ENCODE measurements around the gene CFAP299. TPM values are rescaled to one million over a fixed set of nuclear protein-coding genes. Genes with fewer than 3 reads are reported as not detected.

CFAP299 gene
- total RNA-seq, 2 donors from 2014 or later: 0.17 TPM; not detected in 1

GRCh38 chr4:80385397-80386280 lies 50.1 kb downstream of the CFAP299 start:
- no peak for DNase-seq (ENCODE audit: low spot score)
- Histone ChIP-seq H3K4me1 (replicated peaks) (no peaks in the 10 kb centered on the region), H3K4me3 (no peak overlapping the region), H3K9me3 (no peaks in the 10 kb centered on the region), H3K36me3 (no peaks in the 10 kb centered on the region), H3K27ac (no peak overlapping the region), H3K27me3 (replicated peaks; ENCODE audit: insufficient read depth) (no peaks in the 10 kb centered on the region)
- TF ChIP-seq POLR2AphosphoS5 (IDR thresholded peaks at IDR 0.05): no peak
- no peak for TF ChIP-seq CTCF (IDR thresholded peaks at IDR 0.05)
- TF ChIP-seq POLR2A (IDR thresholded peaks at IDR 0.05): no peak
- WGBS: 96% methylated on average over 24 of the region's 25 CpGs
- intact Hi-C loops (cut with DNase I): no loop called here

GRCh38 chr4:80386281-80386886 lies 50.9 kb downstream of the CFAP299 start:
- 97% methylated on average over 42 of the region's 42 CpGs for WGBS
- H3K4me3 ChIP-seq: no peak overlapping the region

GRCh38 chr4:80387390-80388283 lies 52.1 kb downstream of the CFAP299 start:
- H3K27me3 ChIP-seq (replicated peaks; ENCODE audit: insufficient read depth): no peaks in the 10 kb centered on the region
- 90% methylated on average over 11 of the region's 11 CpGs for WGBS
- H3K4me3 ChIP-seq: no peak overlapping the region
- no peaks in the 10 kb centered on the region for H3K4me1 ChIP-seq (replicated peaks)
- H3K9me3 ChIP-seq: no peaks in the 10 kb centered on the region
- TF ChIP-seq CTCF (IDR thresholded peaks at IDR 0.05) (no peak), POLR2A (IDR thresholded peaks at IDR 0.05) (no peak), POLR2AphosphoS5 (IDR thresholded peaks at IDR 0.05) (no peak)
- intact Hi-C loops (cut with DNase I): no loop called here
- H3K36me3 ChIP-seq: no peaks in the 10 kb centered on the region
- H3K27ac ChIP-seq: no peak overlapping the region
- DNase-seq (ENCODE audit: low spot score): no peak

More at GRCh38 chr4:80386281-80386886, 50.9 kb downstream of the CFAP299 start:
- no peaks in the 10 kb centered on the region for H3K4me1 ChIP-seq (replicated peaks)
- intact Hi-C loops (cut with DNase I): no loop called here
- no peaks in the 10 kb centered on the region for H3K36me3 ChIP-seq
- H3K27ac ChIP-seq: no peak overlapping the region
- H3K27me3 ChIP-seq (replicated peaks; ENCODE audit: insufficient read depth): no peaks in the 10 kb centered on the region
- no peaks in the 10 kb centered on the region for H3K9me3 ChIP-seq
- DNase-seq (ENCODE audit: low spot score): no peak
- TF ChIP-seq POLR2A (IDR thresholded peaks at IDR 0.05): no peak
- TF ChIP-seq CTCF (IDR thresholded peaks at IDR 0.05): no peak
- TF ChIP-seq POLR2AphosphoS5 (IDR thresholded peaks at IDR 0.05): no peak

- no peaks in the 10 kb centered on the region for H3K27me3 ChIP-seq (replicated peaks; ENCODE audit: insufficient read depth)
- 82% methylated on average over 8 of the region's 8 CpGs for WGBS
- no peaks in the 10 kb centered on the region for H3K36me3 ChIP-seq
- H3K4me1 ChIP-seq (replicated peaks): no peaks in the 10 kb centered on the region
- H3K27ac ChIP-seq: no peak overlapping the region
- TF ChIP-seq POLR2AphosphoS5 (IDR thresholded peaks at IDR 0.05) (no peak), CTCF (IDR thresholded peaks at IDR 0.05) (no peak), POLR2A (IDR thresholded peaks at IDR 0.05) (no peak)
- H3K9me3 ChIP-seq: no peaks in the 10 kb centered on the region
- DNase-seq (ENCODE audit: low spot score): no peak
- intact Hi-C loops (cut with DNase I): no loop called here
- no peak overlapping the region for H3K4me3 ChIP-seq
Measured at GRCh38 chr4:80388284-80388607, 52.7 kb downstream of the CFAP299 start.
